ENCODE measurements around the gene CALR3. TPM values are rescaled to one million over a fixed set of nuclear protein-coding genes. Genes with fewer than 3 reads are reported as not detected.
"Not testable (repeated sequence)": the region's sequence is repeated elsewhere in the genome, so short reads cannot be mapped to it uniquely, and the experiment has no call there.

The CALR3 gene
- total RNA-seq, 2 donors from 2014 or later, result not detected

- intact Hi-C loops (cut with DNase I), result no loop called here
- no peak for DNase-seq (ENCODE audit: low spot score)
These were observed 11.0 kb upstream of the CALR3 start for GRCh38 chr19:16506961-16507360.

GRCh38 chr19:16506161-16506560 lies 10.2 kb upstream of the CALR3 start:
- DNase-seq (ENCODE audit: low spot score); intact Hi-C loops (cut with DNase I): not testable (repeated sequence)

- intact Hi-C loops (cut with DNase I), result no loop called here
These were observed 8.3 kb upstream of the CALR3 start for GRCh38 chr19:16504271-16504670.

GRCh38 chr19:16497837-16498236 lies 1.9 kb upstream of the CALR3 start:
- intact Hi-C loops (cut with DNase I), result no loop called here
- DNase-seq (ENCODE audit: low spot score), result no peak

More at GRCh38 chr19:16504271-16504670, 8.3 kb upstream of the CALR3 start:
- DNase-seq (ENCODE audit: low spot score), result no peak

- intact Hi-C loops (cut with DNase I), result no loop called here
- no peak for DNase-seq (ENCODE audit: low spot score)
These were observed 1.1 kb upstream of the CALR3 start for GRCh38 chr19:16497042-16497441.

GRCh38 chr19:16496613-16496983 lies 631 bp upstream of the CALR3 start:
- intact Hi-C loops (cut with DNase I), result no loop called here
- DNase-seq (ENCODE audit: low spot score), result peak; percentile 89

- intact Hi-C loops (cut with DNase I); DNase-seq (ENCODE audit: low spot score): not testable (repeated sequence)
These were observed 9.5 kb downstream of the CALR3 start for GRCh38 chr19:16486476-16486875.

- no peak for DNase-seq (ENCODE audit: low spot score)
- intact Hi-C loops (cut with DNase I), result no loop called here
These were observed 13.2 kb downstream of the CALR3 start for GRCh38 chr19:16482745-16483144.

- intact Hi-C loops (cut with DNase I), result no loop called here
- no peak for DNase-seq (ENCODE audit: low spot score)
These were observed 18.7 kb downstream of the CALR3 start for GRCh38 chr19:16477311-16477710.

GRCh38 chr19:16476401-16476800 lies 19.6 kb downstream of the CALR3 start:
- DNase-seq (ENCODE audit: low spot score), result no peak
- intact Hi-C loops (cut with DNase I), result no loop called here

GRCh38 chr19:16473875-16474392 lies 22.0 kb downstream of the CALR3 start:
- no peak for DNase-seq (ENCODE audit: low spot score)
- intact Hi-C loops (cut with DNase I), result no loop called here

GRCh38 chr19:16472992-16473391 lies 23.0 kb downstream of the CALR3 start:
- intact Hi-C loops (cut with DNase I), result no loop called here
- no peak for DNase-seq (ENCODE audit: low spot score)

GRCh38 chr19:16472559-16472899 lies 23.4 kb downstream of the CALR3 start:
- intact Hi-C loops (cut with DNase I); DNase-seq (ENCODE audit: low spot score): not testable (repeated sequence)

GRCh38 chr19:16470911-16471811 lies 24.8 kb downstream of the CALR3 start:
- intact Hi-C loops (cut with DNase I), result no loop called here

GRCh38 chr19:16470541-16470910 lies 25.4 kb downstream of the CALR3 start:
- DNase-seq (ENCODE audit: low spot score), result no peak
- intact Hi-C loops (cut with DNase I), result no loop called here

More at GRCh38 chr19:16470911-16471811, 24.8 kb downstream of the CALR3 start:
- DNase-seq (ENCODE audit: low spot score), result no peak

- DNase-seq (ENCODE audit: low spot score), result no peak
- intact Hi-C loops (cut with DNase I), result no loop called here
These were observed 28.4 kb downstream of the CALR3 start for GRCh38 chr19:16467581-16467980.

GRCh38 chr19:16466802-16467427 lies 29.1 kb downstream of the CALR3 start:
- DNase-seq (ENCODE audit: low spot score); intact Hi-C loops (cut with DNase I): not testable (repeated sequence)

GRCh38 chr19:16465239-16465638 lies 30.7 kb downstream of the CALR3 start:
- no peak for DNase-seq (ENCODE audit: low spot score)
- intact Hi-C loops (cut with DNase I), result no loop called here

- intact Hi-C loops (cut with DNase I), result no loop called here
- DNase-seq (ENCODE audit: low spot score), result no peak
These were observed 31.9 kb downstream of the CALR3 start for GRCh38 chr19:16463991-16464575.

- intact Hi-C loops (cut with DNase I), result no loop called here
- no peak for DNase-seq (ENCODE audit: low spot score)
These were observed 32.5 kb downstream of the CALR3 start for GRCh38 chr19:16463341-16463990.

Data from posterior vena cava (tissue), 2 donors.